ENCODE results near the gene ZC3HAV1.

GRCh38 chr7:139080905-139081304 lies 28.6 kb downstream of the ZC3HAV1 start:
- TF ChIP-seq CTCF (conservative IDR thresholded peaks at IDR 0.05; ENCODE audit: low read length), result no peak
- TF ChIP-seq EZH2phosphoT487 (IDR thresholded peaks at IDR 0.05; ENCODE audit: borderline replicate concordance, low read depth, low read length), result no peak

Data from OCI-LY7 (cell line).